Keratinocyte (primary cell): ENCODE measurements around the gene CRYGB.

Experiments
- EZH2 ChIP-seq: IDR thresholded peaks from one replicate; pipeline ENCODE4 v1.6.1; 2012; ENCODE audit warnings: inconsistent platforms, mild to moderate bottlenecking, low read length, moderate library complexity
- TF ChIP-seq, protein P1 (sequence below), 3 experiments: IDR thresholded peaks in 1 of 3; conservative IDR thresholded peaks in 1 of 3; optimal IDR thresholded peaks in 1 of 3; 2 replicates in 2 of 3; 3 replicates in 1 of 3; pipeline versions ENCODE3 to v1.5.1; 2011; ENCODE audit warnings: low read length in 3 of 3, mild to moderate bottlenecking in 3 of 3, moderate library complexity in 2 of 3, control low read depth in 1 of 3, inconsistent platforms in 1 of 3; ENCODE audit not compliant: insufficient read depth in 2 of 3; ENCODE audit errors: extremely low read depth in 1 of 3

- TF ChIP-seq, protein P1, sequence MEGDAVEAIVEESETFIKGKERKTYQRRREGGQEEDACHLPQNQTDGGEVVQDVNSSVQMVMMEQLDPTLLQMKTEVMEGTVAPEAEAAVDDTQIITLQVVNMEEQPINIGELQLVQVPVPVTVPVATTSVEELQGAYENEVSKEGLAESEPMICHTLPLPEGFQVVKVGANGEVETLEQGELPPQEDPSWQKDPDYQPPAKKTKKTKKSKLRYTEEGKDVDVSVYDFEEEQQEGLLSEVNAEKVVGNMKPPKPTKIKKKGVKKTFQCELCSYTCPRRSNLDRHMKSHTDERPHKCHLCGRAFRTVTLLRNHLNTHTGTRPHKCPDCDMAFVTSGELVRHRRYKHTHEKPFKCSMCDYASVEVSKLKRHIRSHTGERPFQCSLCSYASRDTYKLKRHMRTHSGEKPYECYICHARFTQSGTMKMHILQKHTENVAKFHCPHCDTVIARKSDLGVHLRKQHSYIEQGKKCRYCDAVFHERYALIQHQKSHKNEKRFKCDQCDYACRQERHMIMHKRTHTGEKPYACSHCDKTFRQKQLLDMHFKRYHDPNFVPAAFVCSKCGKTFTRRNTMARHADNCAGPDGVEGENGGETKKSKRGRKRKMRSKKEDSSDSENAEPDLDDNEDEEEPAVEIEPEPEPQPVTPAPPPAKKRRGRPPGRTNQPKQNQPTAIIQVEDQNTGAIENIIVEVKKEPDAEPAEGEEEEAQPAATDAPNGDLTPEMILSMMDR (optimal IDR thresholded peaks at IDR 0.05 in 1 of 3, IDR thresholded peaks at IDR 0.05 in 1 of 3, conservative IDR thresholded peaks at IDR 0.05 in 1 of 3; ENCODE audit: extremely low read depth in 1 of 3, insufficient read depth in 2 of 3, low read length in 3 of 3): no peak
- TF ChIP-seq EZH2: no peak
Observed at GRCh38 chr2:208156439-208156838, 10.5 kb upstream of the CRYGB start.
